PC-3 (cell line): ENCODE results near the gene DPH6.

Experiments used
- CTCF ChIP-seq: fragments of 300-600 bp; sonication (generic); conservative IDR thresholded peaks from 2 replicates; pipeline ENCODE4 v1.5.1; 2017; ENCODE audit warnings: antibody characterized with exemption, low read depth, mild to moderate bottlenecking, low read length
- EZH2 ChIP-seq: fragments of 300-600 bp; sonication (generic); IDR thresholded peaks from one replicate; pipeline ENCODE4 v1.6.1; 2017; ENCODE audit warnings: antibody characterized with exemption, mild to moderate bottlenecking, low read length; ENCODE audit not compliant: unreplicated experiment
- EZH2phosphoT487 ChIP-seq: fragments of 300-600 bp; sonication (generic); IDR thresholded peaks from 2 replicates; pipeline ENCODE4 v1.6.1; 2018; ENCODE audit warnings: mild to moderate bottlenecking, antibody characterized with exemption, low read length, borderline replicate concordance

GRCh38 chr15:35561308-35561707, 15.3 kb upstream of the DPH6 start:
- TF ChIP-seq CTCF (no peak), EZH2phosphoT487 (no peak), EZH2 (no peak)
